Measurements from ENCODE around the gene MYBPC3. TPM values are rescaled to one million over a fixed set of nuclear protein-coding genes. Genes with fewer than 3 reads are reported as not detected.

MYBPC3 gene
- total and polyA plus RNA-seq, 10 of the 15 experiments (the other 5 are each of a cell fraction or from before 2014, with no cell fraction given), result 0.03 to 0.08 (median 0.03) TPM; not detected in 7

GRCh38 chr11:47295385-47295784, 57.1 kb downstream of the MYBPC3 start (continued):
- TF ChIP-seq ELK1 (IDR thresholded peaks at IDR 0.05; ENCODE audit: low read depth, low read length) (no peak), PAX8 (IDR thresholded peaks at IDR 0.05) (no peak), SP1 (IDR thresholded peaks at IDR 0.05; ENCODE audit: low read depth, low read length) (no peak), TARDBP (IDR thresholded peaks at IDR 0.05; ENCODE audit: borderline replicate concordance) (no peak), STAT1 (conservative IDR thresholded peaks at IDR 0.05) (no peak), IRF4 (IDR thresholded peaks at IDR 0.05; ENCODE audit: low read depth, low read length) (no peak), NRF1 (conservative IDR thresholded peaks at IDR 0.05; ENCODE audit: low read depth, low read length) (no peak)

- FAIRE-seq (no peak), DNase-seq (ENCODE audit: low read depth, low spot score) (no peak), ATAC-seq (no peak)
- BruUV-seq (replicated peaks), result TSS peak; percentile 12
- no peak overlapping the region for H3K4me3 ChIP-seq
- no peak overlapping the region for H2AFZ ChIP-seq (ENCODE audit: control insufficient read depth, low read depth, low read length)
- no peak overlapping the region for H3K27ac ChIP-seq (ENCODE audit: control insufficient read depth, insufficient read depth)
- H3K4me1 ChIP-seq (ENCODE audit: control insufficient read depth, insufficient read depth, low read length), result no peaks in the 10 kb centered on the region
- WGBS (ENCODE audit: insufficient coverage, insufficient replicate concordance, low lambda C conversion rate, missing lambda C conversion rate), result 96% methylated on average over 15 of the region's 15 CpGs
- in situ Hi-C loops (cut with MboI), result no loop called here
- H3K36me3 ChIP-seq (ENCODE audit: control insufficient read depth in 2 of 2, insufficient read depth in 2 of 2, low read length in 1 of 2), result peaks cover 32 to 37% of the 10 kb centered on the region in 2 experiments
- intact Hi-C loops (cut with micrococcal nuclease; ENCODE audit: unreplicated experiment), result no loop called here
- ChIA-PET SMC1A (ENCODE audit: uncharacterized antibody, unreplicated experiment) (no interaction called here), CTCF (no interaction called here), RAD21 (ENCODE audit: unreplicated experiment) (no interaction called here), POLR2A (no interaction called here)
- no peak overlapping the region for H3K9ac ChIP-seq (ENCODE audit: control insufficient read depth, insufficient read depth, low read length)
- H3K9me3 ChIP-seq (replicated peaks; ENCODE audit: control insufficient read depth, insufficient read depth, low read length), result no peaks in the 10 kb centered on the region
- no peak overlapping the region for H3K4me2 ChIP-seq (ENCODE audit: control insufficient read depth, insufficient read depth)
- no peaks in the 10 kb centered on the region for H3K27me3 ChIP-seq (replicated peaks in 1 of 2; ENCODE audit: control insufficient read depth in 2 of 2, insufficient read depth in 2 of 2, low read length in 1 of 2)
- H3K79me2 ChIP-seq (ENCODE audit: control insufficient read depth, insufficient read depth, low read length), result no peaks in the 10 kb centered on the region
- no peaks in the 10 kb centered on the region for H4K20me1 ChIP-seq (ENCODE audit: control insufficient read depth, insufficient read depth)
- no peak for TF ChIP-seq FOXM1 (IDR thresholded peaks at IDR 0.05; ENCODE audit: low read depth, low read length)
- no peak for TF ChIP-seq E4F1 (IDR thresholded peaks at IDR 0.05; ENCODE audit: borderline replicate concordance, partially characterized antibody)
- TF ChIP-seq IKZF1 (conservative IDR thresholded peaks at IDR 0.05), result no peak
- TF ChIP-seq BRCA1 (IDR thresholded peaks at IDR 0.05; ENCODE audit: low read depth, low read length), result no peak
- no peak for TF ChIP-seq ZSCAN29 (IDR thresholded peaks at IDR 0.05)
- TF ChIP-seq GABPA (IDR thresholded peaks at IDR 0.05; ENCODE audit: low read depth), result no peak
- no peak for TF ChIP-seq SKIL (IDR thresholded peaks at IDR 0.05; ENCODE audit: low read depth, poor library complexity, severe bottlenecking)
- TF ChIP-seq CEBPB (IDR thresholded peaks at IDR 0.05; ENCODE audit: borderline replicate concordance in 1 of 2, low read depth in 2 of 2, low read length in 2 of 2), result no peak
- no peak for TF ChIP-seq HDAC6 (IDR thresholded peaks at IDR 0.05; ENCODE audit: unreplicated experiment)
- TF ChIP-seq ATF3 (IDR thresholded peaks at IDR 0.05; ENCODE audit: borderline replicate concordance, extremely low read depth, low read depth, low read length), result no peak
- TF ChIP-seq RBBP5 (conservative IDR thresholded peaks at IDR 0.05), result no peak
Observed at GRCh38 chr11:47289856-47290255, 62.6 kb downstream of the MYBPC3 start.

All from GM12878 (cell line).